ENCODE data around the gene TPP1.

The TPP1 gene

GRCh38 chr11:6622261-6623171, 3.3 kb upstream of the TPP1 start:
- no peak overlapping the region for H3K27ac ChIP-seq (ENCODE audit: low read length)
- no peaks in the 10 kb centered on the region for H3K27me3 ChIP-seq (replicated peaks; ENCODE audit: insufficient read depth, low read length)
- peak; percentile 69 for DNase-seq
- no peaks in the 10 kb centered on the region for H3K9me2 ChIP-seq (replicated peaks; ENCODE audit: insufficient read depth, low read length)
- peak overlapping the region; percentile 16; the same call in 1 of the 2 replicates for H2AFZ ChIP-seq (ENCODE audit: low read length)
- no peaks in the 10 kb centered on the region for H3K9me3 ChIP-seq (replicated peaks; ENCODE audit: insufficient read depth, low read length)
- no peaks in the 10 kb centered on the region for H4K20me1 ChIP-seq (ENCODE audit: insufficient read depth, low read length)
- TF ChIP-seq EZH2 (optimal IDR thresholded peaks at IDR 0.05; ENCODE audit: low read depth, low read length) (no peak), CTCF (IDR thresholded peaks at IDR 0.05; ENCODE audit: low read length) (peak; percentile 26)
- H3K36me3 ChIP-seq (replicated peaks; ENCODE audit: insufficient read depth, low read length) = no peaks in the 10 kb centered on the region
- peak overlapping the region; percentile 15; the same call in 1 of the 2 replicates for H3K4me2 ChIP-seq (ENCODE audit: low read depth, low read length)
- no peak overlapping the region for H3K4me3 ChIP-seq (ENCODE audit: low read length)
- peaks cover 25% of the 10 kb centered on the region for H3K4me1 ChIP-seq (ENCODE audit: low read length)
- H3F3A ChIP-seq (ENCODE audit: insufficient read depth, low read length) = no peaks in the 10 kb centered on the region
- H3K9ac ChIP-seq (ENCODE audit: low read length) = no peak overlapping the region
- peaks cover 14% of the 10 kb centered on the region for H3K79me2 ChIP-seq (ENCODE audit: low read length)

GRCh38 chr11:6621711-6622211, 2.5 kb upstream of the TPP1 start:
- peak overlapping the region; percentile 16; the same call in 1 of the 2 replicates for H2AFZ ChIP-seq (ENCODE audit: low read length)
- H3K36me3 ChIP-seq (replicated peaks; ENCODE audit: insufficient read depth, low read length) = no peaks in the 10 kb centered on the region
- H3K27me3 ChIP-seq (replicated peaks; ENCODE audit: insufficient read depth, low read length) = no peaks in the 10 kb centered on the region
- H3K4me2 ChIP-seq (ENCODE audit: low read depth, low read length) = no peak overlapping the region
- no peak overlapping the region for H3K9ac ChIP-seq (ENCODE audit: low read length)
- H3K27ac ChIP-seq (ENCODE audit: low read length) = no peak overlapping the region
- no peaks in the 10 kb centered on the region for H3K9me2 ChIP-seq (replicated peaks; ENCODE audit: insufficient read depth, low read length)
- TF ChIP-seq EZH2 (optimal IDR thresholded peaks at IDR 0.05; ENCODE audit: low read depth, low read length) (no peak), CTCF (IDR thresholded peaks at IDR 0.05; ENCODE audit: low read length) (no peak), EZH2phosphoT487 (IDR thresholded peaks at IDR 0.05; ENCODE audit: low read length) (no peak)
- H3K79me2 ChIP-seq (ENCODE audit: low read length) = peaks cover 14% of the 10 kb centered on the region
- DNase-seq = no peak
- no peaks in the 10 kb centered on the region for H4K20me1 ChIP-seq (ENCODE audit: insufficient read depth, low read length)
- no peaks in the 10 kb centered on the region for H3F3A ChIP-seq (ENCODE audit: insufficient read depth, low read length)
- no peaks in the 10 kb centered on the region for H3K9me3 ChIP-seq (replicated peaks; ENCODE audit: insufficient read depth, low read length)
- no peak overlapping the region for H3K4me3 ChIP-seq (ENCODE audit: low read length)
- peaks cover 19% of the 10 kb centered on the region; the same call in 1 of the 2 replicates for H3K4me1 ChIP-seq (ENCODE audit: low read length)

GRCh38 chr11:6620636-6621035, 1.4 kb upstream of the TPP1 start:
- Histone ChIP-seq H3K4me1 (ENCODE audit: low read length) (peaks cover 19% of the 10 kb centered on the region; the same call in 1 of the 2 replicates), H3K9me3 (replicated peaks; ENCODE audit: insufficient read depth, low read length) (no peaks in the 10 kb centered on the region), H3K4me3 (ENCODE audit: low read length) (no peak overlapping the region), H3K36me3 (replicated peaks; ENCODE audit: insufficient read depth, low read length) (no peaks in the 10 kb centered on the region), H3K79me2 (ENCODE audit: low read length) (peaks cover 14% of the 10 kb centered on the region), H3F3A (ENCODE audit: insufficient read depth, low read length) (no peaks in the 10 kb centered on the region), H3K27ac (ENCODE audit: low read length) (no peak overlapping the region), H4K20me1 (ENCODE audit: insufficient read depth, low read length) (no peaks in the 10 kb centered on the region), H3K4me2 (ENCODE audit: low read depth, low read length) (no peak overlapping the region), H3K9ac (ENCODE audit: low read length) (no peak overlapping the region), H3K9me2 (replicated peaks; ENCODE audit: insufficient read depth, low read length) (no peaks in the 10 kb centered on the region), H2AFZ (ENCODE audit: low read length) (no peak overlapping the region), H3K27me3 (replicated peaks; ENCODE audit: insufficient read depth, low read length) (no peaks in the 10 kb centered on the region)
- DNase-seq = no peak
- TF ChIP-seq CTCF (IDR thresholded peaks at IDR 0.05; ENCODE audit: low read length) (no peak), EZH2 (optimal IDR thresholded peaks at IDR 0.05; ENCODE audit: low read depth, low read length) (no peak)
